NT2/D1 (cell line): Measurements from ENCODE around the gene HCST.

ENCODE experiments used
- DNase-seq: peaks from one replicate; pipeline ENCODE4 v3.0.0-alpha.2; 2011; ENCODE audit warnings: low read depth, low spot score
- H3K27me3 ChIP-seq: 2 replicates; pipeline ENCODE4 v1.6.0; 2011; ENCODE audit warnings: mild to moderate bottlenecking; ENCODE audit not compliant: insufficient read length, insufficient read depth
- H3K36me3 ChIP-seq: 2 replicates; pipeline ENCODE4 v1.6.1; 2011; ENCODE audit warnings: mild to moderate bottlenecking, low read length, mixed read lengths; ENCODE audit not compliant: insufficient read depth, insufficient read length
- H3K4me1 ChIP-seq: 2 replicates; pipeline ENCODE4 v1.5.1; 2011; ENCODE audit not compliant: insufficient read depth, insufficient read length
- H3K4me3 ChIP-seq: 2 replicates; pipeline ENCODE4 v1.5.1; 2011; ENCODE audit warnings: low read depth; ENCODE audit not compliant: insufficient read length
- H3K9ac ChIP-seq: 2 replicates; pipeline ENCODE4 v1.6.0; 2011; ENCODE audit warnings: low read depth; ENCODE audit not compliant: insufficient read length
- H3K9me3 ChIP-seq: 2 replicates; pipeline ENCODE4 v1.5.1; 2011; ENCODE audit warnings: mild to moderate bottlenecking, low read length; ENCODE audit not compliant: insufficient read depth
- SUZ12 ChIP-seq: IDR thresholded peaks from 2 replicates; pipeline ENCODE4 v1.6.1; 2011; ENCODE audit not compliant: insufficient read length, insufficient read depth; ENCODE audit errors: extremely low read depth
- YY1 ChIP-seq: IDR thresholded peaks from 2 replicates; pipeline ENCODE4 v1.6.1; 2011; ENCODE audit not compliant: insufficient read length, insufficient read depth
- ZNF274 ChIP-seq: IDR thresholded peaks from 2 replicates; pipeline ENCODE4 v1.6.1; 2011; ENCODE audit warnings: mild to moderate bottlenecking, low read depth, low read length

HCST gene

GRCh38 chr19:35901854-35902661, at the start of gene HCST:
Gene HCST, plus strand, starts transcription at chr19:35902529. Its CDS starts 65 bp downstream, at chr19:35902594.
- no peak for TF ChIP-seq YY1
- no peak for TF ChIP-seq ZNF274
- no peak for TF ChIP-seq SUZ12
- Histone ChIP-seq H3K9me3 (no peaks in the 10 kb centered on the region), H3K4me1 (peaks cover 5% of the 10 kb centered on the region), H3K36me3 (peaks cover 15% of the 10 kb centered on the region), H3K4me3 (peak within 1 kb of the TSS; percentile 89), H3K9ac (peak within 1 kb of the TSS; percentile 67), H3K27me3 (no peaks in the 10 kb centered on the region)
- no peak for DNase-seq

GRCh38 chr19:35853038-35853756, 49.1 kb upstream of the HCST start:
- Histone ChIP-seq H3K4me3 (no peak overlapping the region), H3K27me3 (peaks cover 56% of the 10 kb centered on the region), H3K4me1 (peaks cover 4% of the 10 kb centered on the region), H3K36me3 (no peaks in the 10 kb centered on the region), H3K9me3 (no peaks in the 10 kb centered on the region), H3K9ac (no peak overlapping the region)
- DNase-seq: no peak
- TF ChIP-seq SUZ12 (no peak), ZNF274 (no peak), YY1 (no peak)

GRCh38 chr19:35856546-35857149, 45.7 kb upstream of the HCST start, which contains the start of gene KIRREL2:
Gene KIRREL2, plus strand, starts transcription at chr19:35856911. Its CDS starts 209 bp downstream, at chr19:35857120.
- H3K27me3 ChIP-seq: peaks cover 74% of the 10 kb centered on the region
- H3K4me3 ChIP-seq: peak within 1 kb of the TSS; percentile 56
- no peaks in the 10 kb centered on the region for H3K9me3 ChIP-seq
- H3K36me3 ChIP-seq: no peaks in the 10 kb centered on the region
- H3K4me1 ChIP-seq: peaks cover 5% of the 10 kb centered on the region
- no peak for DNase-seq
- TF ChIP-seq ZNF274 (no peak), SUZ12 (no peak), YY1 (no peak)
- peak within 1 kb of the TSS; percentile 70 for H3K9ac ChIP-seq

GRCh38 chr19:35858311-35858710, 44.0 kb upstream of the HCST start:
- Histone ChIP-seq H3K9me3 (no peaks in the 10 kb centered on the region), H3K4me1 (peaks cover 3% of the 10 kb centered on the region), H3K9ac (no peak overlapping the region), H3K27me3 (peaks cover 82% of the 10 kb centered on the region), H3K4me3 (no peak overlapping the region), H3K36me3 (no peaks in the 10 kb centered on the region)
- no peak for TF ChIP-seq SUZ12
- no peak for TF ChIP-seq YY1
- no peak for TF ChIP-seq ZNF274
- DNase-seq: no peak

GRCh38 chr19:35859414-35859813, 42.9 kb upstream of the HCST start:
- Histone ChIP-seq H3K36me3 (no peaks in the 10 kb centered on the region), H3K27me3 (peaks cover 82% of the 10 kb centered on the region), H3K4me1 (peaks cover 3% of the 10 kb centered on the region), H3K9ac (peak overlapping the region; percentile 42), H3K4me3 (no peak overlapping the region), H3K9me3 (no peaks in the 10 kb centered on the region)
- no peak for DNase-seq
- no peak for TF ChIP-seq ZNF274
- no peak for TF ChIP-seq YY1
- no peak for TF ChIP-seq SUZ12

GRCh38 chr19:35860436-35860817, 41.9 kb upstream of the HCST start:
- no peak for DNase-seq
- Histone ChIP-seq H3K9ac (peak overlapping the region; percentile 59), H3K36me3 (no peaks in the 10 kb centered on the region), H3K4me3 (peak overlapping the region; percentile 44), H3K4me1 (peaks cover 3% of the 10 kb centered on the region), H3K9me3 (no peaks in the 10 kb centered on the region), H3K27me3 (peaks cover 72% of the 10 kb centered on the region)
- TF ChIP-seq YY1 (no peak), ZNF274 (no peak), SUZ12 (no peak)
